ENCODE measurements around the gene LCP1. TPM values are rescaled to one million over a fixed set of nuclear protein-coding genes. Genes with fewer than 3 reads are reported as not detected.

Gene LCP1
- polyA plus RNA-seq, 4 donors, result 8.1 to 14.5 (median 10.5) TPM

DNA sequence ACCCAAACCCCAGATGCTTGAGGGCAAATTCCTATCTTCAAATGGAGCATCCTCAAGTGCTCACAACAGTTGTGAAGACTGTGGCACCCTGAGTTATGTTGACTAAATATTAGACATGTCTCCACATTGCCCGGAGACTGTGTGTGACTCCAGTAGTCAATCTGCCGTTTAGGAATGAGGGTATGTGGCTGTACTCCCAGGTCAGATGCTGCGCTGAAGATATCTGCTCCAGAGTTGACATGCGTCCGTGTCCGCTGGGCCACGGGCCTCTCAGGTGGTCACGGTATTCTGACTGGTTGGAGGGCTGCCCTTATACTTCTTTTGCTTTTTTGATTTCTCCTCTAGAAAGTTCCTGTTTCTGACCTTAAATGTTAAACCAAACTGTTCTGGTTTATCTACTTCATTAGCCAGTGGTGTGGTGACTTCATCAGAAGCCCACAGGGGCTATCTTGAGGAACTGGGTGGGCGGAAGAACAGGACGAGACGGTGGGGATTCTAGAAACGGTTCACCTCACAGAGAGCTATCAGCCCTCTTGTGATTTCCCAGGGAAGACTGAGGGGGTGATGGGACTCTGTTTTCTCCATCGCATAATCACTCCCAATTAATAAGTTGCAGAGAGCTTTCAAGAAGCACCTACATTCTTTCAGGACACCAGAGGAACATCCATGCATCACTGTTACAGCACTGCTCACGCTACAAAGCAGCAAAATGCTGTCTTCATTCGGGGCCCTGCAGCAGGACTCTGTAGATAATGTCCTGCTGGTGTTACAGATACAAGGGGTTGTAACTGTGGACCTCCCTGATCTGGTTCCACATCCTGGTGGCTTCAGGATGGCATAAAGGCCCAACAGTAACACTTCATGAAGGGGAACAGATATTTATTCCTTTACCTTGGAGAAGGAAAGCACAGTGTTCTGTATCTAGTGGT, 1.3 kb upstream of the LCP1 start:
- DNase-seq (ENCODE audit: low read depth in 4 of 4, low spot score in 3 of 4), result no peak

DNA sequence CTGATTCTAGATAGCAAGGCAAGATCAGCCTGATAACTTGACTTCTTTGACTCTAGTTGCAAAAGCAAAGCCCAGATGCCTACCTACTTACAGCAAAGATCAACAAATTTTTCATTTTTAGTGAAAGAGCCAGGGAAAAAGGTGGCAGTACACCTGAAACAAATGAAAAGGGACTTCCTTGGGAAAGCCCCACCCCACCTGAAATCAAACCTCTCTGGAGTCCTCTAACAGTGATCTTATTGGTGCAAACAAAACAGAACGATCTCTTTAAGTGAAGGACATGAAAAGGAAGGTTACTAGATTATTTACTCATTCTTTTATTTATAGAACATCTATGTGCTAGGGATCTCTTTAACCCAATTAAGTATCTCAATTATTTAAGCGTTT, 507 bp upstream of the LCP1 start:
- DNase-seq (ENCODE audit: low read depth in 4 of 4, low spot score in 3 of 4), result no peak

DNA sequence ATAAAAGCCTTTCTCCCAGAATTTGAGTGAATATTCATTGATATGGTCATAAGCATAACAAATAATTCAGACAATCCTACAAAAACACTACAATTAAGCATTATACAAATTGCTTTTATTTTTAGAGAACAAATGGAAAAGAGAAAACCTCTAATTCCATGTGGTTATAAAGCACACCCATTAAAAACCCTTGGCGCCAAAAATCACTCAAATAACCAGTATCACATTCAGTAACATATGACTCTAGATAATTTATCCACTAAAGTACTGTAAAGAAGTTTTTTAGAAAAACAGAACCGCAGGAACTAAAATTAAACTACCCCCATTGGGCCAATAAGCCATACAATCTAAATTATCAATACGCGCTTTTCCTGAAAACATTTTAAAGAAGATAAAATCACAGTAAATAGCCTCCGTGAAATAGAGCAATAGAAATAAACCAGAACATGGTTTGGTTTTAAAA, 569 bp downstream of the LCP1 start:
- DNase-seq (ENCODE audit: low read depth in 4 of 4, low spot score in 3 of 4), result no peak

DNA sequence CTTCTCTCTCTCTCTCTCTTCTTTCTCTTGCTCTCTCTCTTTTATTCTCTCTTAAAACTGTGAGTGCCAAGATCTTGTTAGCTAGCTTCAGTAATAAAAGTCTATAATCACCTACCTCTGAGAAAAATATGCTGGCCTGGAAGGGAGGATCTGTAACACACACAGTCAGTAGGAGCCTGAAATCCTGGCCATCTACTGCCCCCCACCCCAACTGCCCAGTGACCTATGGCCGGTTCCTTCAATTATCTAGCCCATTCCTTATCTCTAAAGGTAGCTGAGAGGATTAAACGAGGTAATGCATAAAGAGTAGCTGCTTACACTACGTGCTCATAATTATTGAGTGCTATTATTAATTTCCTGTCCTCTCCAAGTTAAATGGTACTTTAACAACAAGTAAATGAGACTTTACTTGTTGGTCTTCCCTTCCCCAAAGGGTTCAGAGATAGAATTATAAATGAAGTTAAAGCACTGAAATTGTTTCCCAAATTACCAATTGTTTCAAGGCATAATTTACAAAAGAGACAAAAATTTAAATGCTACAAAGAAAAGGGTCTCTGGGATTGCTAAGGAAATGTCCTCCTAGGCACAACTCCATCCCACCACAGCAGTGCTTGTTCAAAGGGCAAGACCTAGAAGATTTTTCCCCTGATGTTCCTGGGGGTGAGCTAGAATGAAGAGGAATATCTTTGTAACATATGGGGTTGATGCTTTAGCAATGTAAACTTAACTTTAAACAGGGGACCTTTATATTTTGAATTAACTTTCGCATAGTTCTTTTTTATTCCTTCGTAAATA, 1.8 kb downstream of the LCP1 start:
- DNase-seq (ENCODE audit: low read depth in 4 of 4, low spot score in 3 of 4), result no peak

DNA sequence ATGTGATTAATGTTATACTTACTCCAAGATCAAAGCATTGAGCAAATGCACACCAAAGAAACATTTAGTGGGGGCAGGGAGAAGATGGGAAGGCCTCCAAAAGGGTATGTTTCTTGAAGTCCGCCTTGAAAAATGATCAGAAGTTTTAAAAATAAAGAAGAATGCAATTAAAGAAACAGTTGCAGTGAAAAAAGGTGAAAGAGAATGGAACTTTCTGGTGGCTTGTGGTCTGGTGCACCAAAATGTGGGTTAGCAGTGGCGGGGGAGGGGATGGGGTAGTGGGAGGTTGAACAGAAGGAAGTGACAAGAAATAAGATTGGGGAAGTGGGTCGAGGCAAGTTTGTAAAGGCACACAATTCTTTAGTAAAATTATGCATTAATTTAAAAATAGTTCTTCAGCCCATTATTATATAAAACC, 2.5 kb downstream of the LCP1 start:
- DNase-seq (ENCODE audit: low read depth in 4 of 4, low spot score in 3 of 4), result no peak

DNA sequence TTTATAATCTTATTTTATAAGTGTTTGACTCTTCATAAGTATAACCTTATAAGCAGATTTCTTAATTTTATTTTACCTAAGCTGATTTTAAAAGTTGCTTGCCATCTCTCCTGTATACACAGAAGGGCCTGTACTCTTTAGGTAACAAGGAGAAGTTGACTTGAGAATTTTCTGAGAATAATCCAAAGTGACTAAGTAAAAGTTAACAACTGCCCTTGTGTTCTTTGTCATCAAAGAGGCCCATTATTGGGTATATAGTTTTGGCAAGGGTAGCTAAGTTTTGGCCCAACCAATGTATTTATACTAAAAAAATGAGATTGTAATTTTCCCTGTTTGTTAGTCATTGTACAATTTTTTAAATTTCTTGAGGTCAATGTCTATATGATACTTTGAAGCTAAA, 3.2 kb downstream of the LCP1 start:
- no peak for DNase-seq (ENCODE audit: low read depth in 4 of 4, low spot score in 3 of 4)

DNA sequence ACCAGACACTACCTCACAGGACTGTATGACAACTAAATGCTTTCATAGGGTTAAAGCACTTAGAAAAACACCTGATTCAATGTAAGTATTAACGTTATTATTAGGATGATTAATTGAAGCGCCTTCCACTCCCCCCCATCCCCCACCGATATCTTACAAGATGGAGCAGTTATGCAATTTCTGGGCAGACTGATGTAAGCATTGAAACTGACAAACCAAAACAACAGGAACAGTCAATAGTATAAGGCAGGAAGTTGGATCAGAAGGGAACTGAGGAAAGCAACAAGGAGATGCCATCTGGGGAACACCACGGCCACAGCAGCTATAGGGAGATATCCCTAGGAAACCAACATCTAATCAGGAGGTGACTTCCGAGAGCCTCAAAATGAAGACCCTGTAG, 3.8 kb downstream of the LCP1 start:
- no peak for DNase-seq (ENCODE audit: low read depth in 4 of 4, low spot score in 3 of 4)

DNA sequence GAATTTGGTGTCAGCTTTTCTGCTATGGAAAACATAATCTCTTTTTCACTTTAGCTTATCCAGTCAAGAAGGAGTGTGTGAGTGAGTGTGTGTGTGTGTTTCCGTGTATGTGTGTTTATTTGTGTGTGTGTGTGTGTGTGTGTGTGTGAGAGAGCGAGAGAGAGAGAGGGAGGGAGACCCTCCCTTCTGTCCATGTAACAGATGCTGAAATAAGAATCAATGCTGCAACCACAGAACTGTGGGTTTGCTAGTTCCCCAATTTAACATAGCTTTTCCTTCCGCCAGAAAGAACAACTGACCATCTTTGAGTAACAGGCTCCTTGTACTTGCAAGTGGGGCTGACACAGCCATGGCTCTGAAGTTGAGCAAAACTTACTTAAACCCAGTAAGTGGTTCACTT, 5.2 kb downstream of the LCP1 start:
- no peak for DNase-seq (ENCODE audit: low read depth in 4 of 4, low spot score in 3 of 4)

DNA sequence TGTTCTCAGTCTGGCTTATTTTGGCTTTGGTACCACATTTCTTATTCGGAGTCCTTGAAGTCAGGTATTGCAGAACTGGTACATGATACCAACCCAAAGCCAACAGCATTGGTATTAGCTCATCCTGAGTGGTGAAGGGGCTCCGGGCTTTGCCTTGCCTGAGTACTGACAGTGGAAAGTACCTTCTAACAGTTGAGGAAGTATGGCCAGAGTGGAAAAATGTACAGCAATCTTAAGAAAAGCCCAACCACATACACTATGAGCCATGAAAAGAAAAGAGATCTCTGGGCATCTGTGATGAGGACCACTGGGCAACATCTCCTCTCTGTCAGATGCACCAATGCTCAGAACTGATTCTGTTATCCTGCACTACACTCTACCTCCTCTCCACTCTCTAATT, 8.3 kb downstream of the LCP1 start:
- no peak for DNase-seq (ENCODE audit: low read depth in 4 of 4, low spot score in 3 of 4)

DNA sequence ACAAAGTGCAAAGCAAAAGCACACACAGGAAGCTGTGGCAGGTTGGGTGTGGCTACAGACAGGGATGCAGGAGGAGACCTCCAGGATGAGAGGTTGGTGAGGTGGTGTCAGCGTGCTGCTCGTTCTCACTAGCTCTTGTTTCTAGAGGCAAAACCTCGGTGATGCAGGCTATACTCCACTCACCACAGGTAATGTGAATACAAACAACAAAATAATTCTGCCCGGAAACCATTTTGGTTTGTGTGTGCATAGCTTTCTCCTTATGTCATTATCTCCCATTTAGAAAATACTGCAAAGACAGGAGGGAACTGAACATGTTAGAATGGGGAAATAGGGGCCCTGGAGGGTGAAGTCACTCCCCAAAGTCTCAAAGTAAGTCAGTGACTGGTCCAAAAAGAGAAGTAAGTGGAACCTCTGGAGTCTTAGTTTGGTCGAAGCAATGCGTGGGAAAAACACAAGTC, 9.4 kb downstream of the LCP1 start:
- DNase-seq (ENCODE audit: low read depth in 4 of 4, low spot score in 3 of 4), result no peak

DNA sequence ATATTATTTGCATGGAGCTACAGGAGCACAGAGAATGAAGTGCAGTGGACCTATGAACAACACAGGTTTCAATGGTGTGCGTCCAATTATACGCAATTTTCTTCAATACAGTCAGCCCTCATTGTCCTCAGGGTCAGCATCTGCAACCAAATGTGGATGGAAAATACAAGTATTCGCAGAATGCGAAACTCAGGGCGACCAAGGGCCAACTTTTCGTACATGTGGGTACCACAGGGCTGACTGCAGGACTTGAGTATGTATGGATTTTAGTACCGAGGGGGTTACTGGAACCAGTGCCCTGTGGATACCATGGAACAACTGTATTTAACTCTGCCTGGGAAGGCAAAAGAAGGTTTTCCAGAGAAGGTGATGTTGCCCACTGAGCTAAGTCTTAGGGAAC, 10.2 kb downstream of the LCP1 start:
- DNase-seq (ENCODE audit: low read depth in 4 of 4, low spot score in 3 of 4), result no peak

DNA sequence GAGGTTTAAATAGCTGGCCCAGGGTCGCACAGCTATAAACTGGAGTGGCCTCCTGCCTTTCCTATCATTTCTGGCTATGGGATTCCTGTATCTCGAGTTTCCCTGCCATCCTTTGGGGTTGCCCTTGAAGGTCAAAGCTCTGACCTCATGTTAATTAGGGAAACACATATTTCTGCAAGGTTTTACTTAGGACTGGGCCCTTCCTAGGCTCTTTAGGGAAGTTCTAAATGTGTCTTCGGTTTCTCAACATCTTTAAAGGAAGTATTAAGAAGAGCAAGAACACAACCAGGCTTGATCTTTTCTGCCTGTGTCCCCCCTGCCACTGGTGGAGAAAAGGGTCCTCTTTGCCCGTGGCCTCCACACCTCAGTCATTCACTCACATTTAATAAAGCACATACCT, 10.8 kb downstream of the LCP1 start:
- no peak for DNase-seq (ENCODE audit: low read depth in 4 of 4, low spot score in 3 of 4)

DNA sequence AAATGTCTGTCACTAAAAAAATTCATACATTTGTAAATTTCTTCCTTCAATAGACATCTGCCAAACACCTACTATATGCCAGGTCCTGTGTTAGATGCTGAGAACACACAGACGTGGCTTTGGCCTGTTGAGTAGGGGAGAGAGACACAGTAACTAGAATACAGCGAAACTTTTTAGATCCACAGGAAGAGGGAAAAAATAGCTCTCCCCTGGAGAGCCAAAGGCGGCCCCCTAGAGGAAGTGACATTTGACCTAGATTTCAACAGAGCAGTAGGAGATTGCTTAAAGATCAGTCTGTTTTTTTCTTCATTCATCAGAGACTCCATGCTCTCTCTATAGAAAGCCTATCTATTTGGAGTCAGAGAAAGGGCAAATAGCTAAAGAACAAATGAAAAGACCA, 11.3 kb downstream of the LCP1 start:
- DNase-seq (ENCODE audit: low read depth in 4 of 4, low spot score in 3 of 4), result no peak

DNA sequence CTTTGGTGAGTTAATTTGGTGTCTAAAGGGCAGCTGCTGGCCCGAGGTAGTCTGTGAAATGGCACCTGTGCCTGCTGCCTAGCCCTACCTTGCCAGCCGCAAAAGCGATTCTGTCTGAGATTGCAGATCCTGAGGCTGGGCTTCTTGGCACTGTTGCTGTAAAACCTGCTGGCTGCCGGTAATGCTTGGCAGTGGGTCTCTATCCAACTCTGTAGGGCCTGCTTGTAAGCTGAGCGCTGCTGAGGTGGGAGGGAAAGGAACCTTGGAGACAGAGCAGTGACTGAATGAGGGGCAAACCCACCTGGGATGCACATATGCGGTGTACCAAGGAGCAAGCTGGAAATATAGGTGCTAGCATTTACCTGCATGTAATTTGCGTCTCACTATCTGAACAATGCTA, 11.7 kb downstream of the LCP1 start:
- no peak for DNase-seq (ENCODE audit: low read depth in 4 of 4, low spot score in 3 of 4)

DNA sequence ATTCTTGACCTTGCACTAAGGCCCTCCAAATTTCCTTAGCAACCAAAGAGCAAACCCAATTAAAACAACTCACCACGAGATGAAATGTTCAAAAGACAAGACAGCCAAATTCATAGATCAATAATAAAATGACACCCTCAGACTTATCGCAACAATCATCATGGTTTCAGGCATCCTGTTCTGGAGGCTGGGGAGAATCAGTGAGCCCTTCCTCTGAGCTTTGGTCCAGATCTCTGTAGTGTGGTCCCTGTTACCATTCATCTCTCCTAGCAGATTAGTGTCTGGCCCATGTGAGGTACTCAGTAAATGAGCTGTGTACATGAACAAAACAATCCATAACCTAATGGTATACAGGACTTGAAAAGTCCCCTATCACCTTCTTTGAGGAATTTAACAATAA, 12.2 kb downstream of the LCP1 start:
- DNase-seq (ENCODE audit: low read depth in 4 of 4, low spot score in 3 of 4), result no peak

DNA sequence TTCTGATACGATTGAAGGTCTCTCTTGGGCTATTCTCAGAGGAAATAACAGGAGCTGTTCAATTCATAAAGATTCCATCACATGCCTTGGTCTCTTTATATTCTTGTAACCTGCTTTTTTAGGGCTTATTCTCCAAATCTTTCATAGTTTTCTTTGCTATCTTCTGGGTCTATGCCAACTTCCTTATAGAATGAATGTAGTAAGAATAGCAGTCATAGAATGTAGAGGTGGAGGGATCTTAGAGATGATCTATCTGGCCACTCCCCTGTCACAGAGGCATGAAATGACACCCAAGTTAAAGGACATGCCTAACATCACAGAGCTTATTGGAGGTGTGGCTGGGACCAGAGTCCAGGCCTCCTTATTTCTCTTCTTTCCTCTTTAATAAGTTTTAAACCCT, 13.2 kb downstream of the LCP1 start:
- no peak for DNase-seq (ENCODE audit: low read depth in 4 of 4, low spot score in 3 of 4)

DNA sequence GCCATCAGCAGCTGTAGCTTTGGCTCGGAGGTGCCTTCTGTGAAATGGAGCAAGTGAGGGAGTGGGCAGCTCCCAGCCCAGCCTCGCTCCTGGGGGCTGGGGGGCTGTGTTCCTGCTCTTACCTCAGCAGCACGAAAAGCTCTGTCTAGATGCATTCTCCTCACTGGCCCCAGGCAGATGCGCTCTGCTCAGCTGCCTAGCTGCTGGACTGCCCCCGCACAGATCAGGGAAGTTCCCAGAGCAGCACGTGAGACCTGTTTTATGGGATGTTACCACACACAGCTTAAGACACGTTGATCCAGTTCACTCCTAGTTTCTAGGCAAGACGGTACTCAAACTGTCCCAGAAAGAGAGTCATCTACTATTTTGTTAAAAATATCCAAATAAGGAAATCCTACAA, 13.6 kb downstream of the LCP1 start:
- peak in 2 of 4 donors; percentile 7 to 15 for DNase-seq (ENCODE audit: low read depth in 4 of 4, low spot score in 3 of 4)

DNA sequence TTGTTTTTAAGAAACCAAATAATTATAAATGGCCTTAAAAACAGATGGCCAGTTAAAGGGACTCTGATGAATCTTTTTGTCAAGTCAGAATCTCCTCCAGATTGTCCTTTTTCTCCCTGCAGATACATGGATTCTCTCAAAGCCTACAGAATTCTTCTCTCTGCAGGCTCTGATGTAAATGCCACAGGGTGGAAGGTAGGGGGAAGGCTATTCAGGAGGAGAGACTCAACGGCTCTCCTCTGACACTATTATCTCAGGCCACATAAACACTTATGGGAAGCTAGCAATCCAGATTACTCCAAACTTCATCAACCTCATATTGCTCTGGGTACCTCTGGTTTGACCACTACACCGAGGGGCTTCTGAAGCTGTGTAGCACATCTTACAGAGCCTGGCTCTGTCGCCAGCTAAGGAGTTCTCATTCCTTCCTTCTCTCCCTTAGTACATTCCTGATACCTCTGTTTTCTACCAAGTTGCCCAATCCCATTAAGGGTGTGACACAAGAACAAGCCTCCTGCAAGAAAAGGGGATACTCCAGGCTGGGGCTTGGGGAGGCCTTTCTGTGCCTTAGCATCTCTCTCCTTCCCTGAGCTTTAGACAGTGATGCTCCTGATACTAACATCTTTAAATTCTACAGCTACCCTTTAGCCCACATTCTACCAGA, 14.9 kb downstream of the LCP1 start:
- DNase-seq (ENCODE audit: low read depth in 4 of 4, low spot score in 3 of 4), result no peak

DNA sequence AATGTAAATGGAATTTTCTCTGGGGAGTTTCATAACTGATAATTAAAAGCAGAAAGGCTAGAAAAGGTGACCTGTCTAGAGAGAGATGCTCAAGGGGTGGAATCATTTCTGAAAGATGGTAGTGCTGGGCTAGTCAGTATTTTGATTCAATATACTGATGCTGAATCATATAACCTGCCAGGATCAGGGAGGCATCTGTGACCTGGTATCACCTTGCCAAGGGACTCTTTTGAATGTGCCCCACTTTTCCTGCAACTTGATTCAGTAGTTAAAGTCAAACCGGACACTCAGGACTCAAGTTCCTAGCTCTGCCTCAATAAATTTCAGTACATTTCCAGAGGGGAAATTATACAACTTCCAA, 15.8 kb downstream of the LCP1 start:
- no peak for DNase-seq (ENCODE audit: low read depth in 4 of 4, low spot score in 3 of 4)

DNA sequence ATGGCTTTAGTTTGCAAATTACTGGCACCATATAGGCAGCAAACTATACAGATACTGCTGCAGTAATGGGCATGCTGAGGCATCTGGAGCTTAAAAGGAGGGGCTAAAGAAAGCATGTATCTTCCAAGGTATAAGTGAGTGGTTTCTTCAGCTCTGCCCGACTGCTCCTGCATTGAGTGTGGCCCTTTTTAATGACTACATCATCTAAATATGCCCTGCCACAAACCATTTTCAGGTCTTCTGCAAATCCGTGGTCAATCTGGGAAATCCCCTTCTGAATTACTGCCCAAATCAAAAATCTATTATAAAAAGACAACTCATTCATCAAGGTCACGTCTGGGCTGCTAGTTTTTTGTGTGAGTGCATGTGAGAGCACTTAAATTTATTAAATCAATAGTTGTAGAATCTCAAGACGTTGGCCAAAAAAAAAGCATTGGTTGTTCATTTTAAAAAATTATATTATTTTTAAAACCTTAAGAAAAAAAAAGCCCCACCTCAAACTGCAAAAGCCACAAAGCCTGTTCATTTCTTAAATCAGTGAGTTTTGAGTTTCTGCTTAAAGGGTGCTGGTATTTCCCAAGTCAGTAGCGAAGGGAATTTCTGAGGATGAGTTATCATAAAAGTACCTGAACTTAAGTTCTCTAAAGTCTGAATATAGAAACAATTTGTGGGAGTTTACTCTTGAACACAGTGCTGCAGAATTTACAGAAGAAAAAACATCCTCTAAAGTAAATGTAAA, 16.3 kb downstream of the LCP1 start:
- DNase-seq (ENCODE audit: low read depth in 4 of 4, low spot score in 3 of 4), result no peak

DNA sequence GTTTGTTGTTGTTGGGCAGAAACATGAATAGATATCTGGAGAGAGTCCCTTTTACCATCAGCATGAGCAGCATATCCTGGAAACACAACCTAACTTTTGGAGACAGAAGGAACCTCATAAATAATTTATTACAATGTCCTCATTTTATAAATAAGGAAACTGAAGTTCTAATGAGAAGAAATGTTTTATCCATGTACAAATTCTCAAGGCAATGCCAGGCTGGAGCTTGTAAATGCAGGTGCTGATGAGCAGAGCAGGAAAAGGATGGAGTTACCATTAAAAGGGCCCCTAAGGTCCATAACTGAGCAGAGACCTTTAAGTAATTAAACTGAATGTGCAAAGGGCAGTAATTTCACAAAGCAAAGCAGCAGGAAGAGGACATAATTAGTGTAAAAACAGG, 17.3 kb downstream of the LCP1 start:
- no peak for DNase-seq (ENCODE audit: low read depth in 4 of 4, low spot score in 3 of 4)
